RWPE1 (cell line): ENCODE data around the gene STK40.

Source experiments
- CTCF ChIA-PET: fragments of 350-600 bp; sonication (Branson Sonifier 250); formaldehyde crosslinking; extraction: SDS; loops from one replicate; lab custom pipeline; 2021; lab: Yijun Ruan, JAX
- POLR2A ChIA-PET: fragments of 400-600 bp; formaldehyde crosslinking; extraction: SDS; loops from one replicate; lab custom pipeline; 2020; ENCODE audit warnings: antibody characterized with exemption; ENCODE audit not compliant: low non-redundant PET; lab: Yijun Ruan, JAX
- DNase-seq: peaks from one replicate; pipeline ENCODE4 v3.0.0; 2012; ENCODE audit warnings: low spot score
- H3K27ac ChIP-seq: fragments of 450-650 bp; 2 replicates; pipeline ENCODE4 v1.5.1; 2017
- TF ChIP-seq, protein P1 (sequence below): fragments of 450-650 bp; conservative IDR thresholded peaks from 2 replicates; pipeline ENCODE4 v1.5.1; 2017; ENCODE audit warnings: low read depth, mild to moderate bottlenecking

STK40 gene

DNA sequence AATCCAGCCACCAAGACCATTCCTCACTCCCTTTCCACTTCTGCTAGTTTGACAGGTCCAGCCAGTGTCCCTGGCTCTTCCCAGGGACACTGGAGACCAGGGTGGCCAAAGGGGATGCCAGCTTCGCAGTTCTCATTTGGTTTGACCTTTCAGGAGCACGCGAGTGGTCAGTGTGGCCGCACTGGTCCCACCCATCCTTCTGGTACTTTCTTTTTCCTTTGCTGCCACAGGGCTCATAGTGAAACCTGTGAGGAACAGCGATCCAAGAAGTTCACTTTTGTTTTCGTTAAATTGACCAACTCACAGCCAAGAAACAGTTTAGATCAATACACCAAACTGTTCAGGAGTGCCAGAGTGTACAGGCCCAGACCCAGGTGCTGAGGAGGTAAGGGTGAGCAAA lies 47.9 kb downstream of the STK40 start:
- ChIA-PET CTCF (interaction anchor here (1.1 kb wide), 1 partner anchor 32 kb away, joined by 3 read pairs; no protein-coding TSS in a partner anchor), POLR2A (no interaction called here)
- H3K27ac ChIP-seq, result no peak overlapping the region
- TF ChIP-seq, protein P1, sequence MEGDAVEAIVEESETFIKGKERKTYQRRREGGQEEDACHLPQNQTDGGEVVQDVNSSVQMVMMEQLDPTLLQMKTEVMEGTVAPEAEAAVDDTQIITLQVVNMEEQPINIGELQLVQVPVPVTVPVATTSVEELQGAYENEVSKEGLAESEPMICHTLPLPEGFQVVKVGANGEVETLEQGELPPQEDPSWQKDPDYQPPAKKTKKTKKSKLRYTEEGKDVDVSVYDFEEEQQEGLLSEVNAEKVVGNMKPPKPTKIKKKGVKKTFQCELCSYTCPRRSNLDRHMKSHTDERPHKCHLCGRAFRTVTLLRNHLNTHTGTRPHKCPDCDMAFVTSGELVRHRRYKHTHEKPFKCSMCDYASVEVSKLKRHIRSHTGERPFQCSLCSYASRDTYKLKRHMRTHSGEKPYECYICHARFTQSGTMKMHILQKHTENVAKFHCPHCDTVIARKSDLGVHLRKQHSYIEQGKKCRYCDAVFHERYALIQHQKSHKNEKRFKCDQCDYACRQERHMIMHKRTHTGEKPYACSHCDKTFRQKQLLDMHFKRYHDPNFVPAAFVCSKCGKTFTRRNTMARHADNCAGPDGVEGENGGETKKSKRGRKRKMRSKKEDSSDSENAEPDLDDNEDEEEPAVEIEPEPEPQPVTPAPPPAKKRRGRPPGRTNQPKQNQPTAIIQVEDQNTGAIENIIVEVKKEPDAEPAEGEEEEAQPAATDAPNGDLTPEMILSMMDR, result no peak
- no peak for DNase-seq

DNA sequence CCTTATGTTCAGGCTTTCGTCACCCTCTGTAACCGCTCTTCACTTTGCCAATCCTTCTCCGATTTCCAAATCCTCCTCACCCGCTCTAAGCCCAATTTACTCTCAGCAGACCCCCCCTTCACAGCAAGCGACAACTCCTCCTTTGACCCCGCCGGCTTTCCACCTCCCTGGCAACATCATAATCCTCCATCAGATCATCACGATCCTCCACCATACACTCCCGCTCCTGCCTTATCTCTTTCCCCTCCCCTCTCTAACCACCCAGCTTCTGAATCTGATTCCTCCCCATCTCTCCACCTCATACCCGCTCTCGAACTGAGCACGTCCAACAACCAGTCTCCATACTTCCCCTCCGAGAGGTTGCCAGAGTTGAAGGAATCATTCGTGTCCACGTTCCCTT lies 54.8 kb downstream of the STK40 start:
- ChIA-PET CTCF (interaction anchor here (1.4 kb wide), 1 partner anchor 12 kb away, joined by 3 read pairs; no protein-coding TSS in a partner anchor), POLR2A (no interaction called here)
- H3K27ac ChIP-seq, result no peak overlapping the region
- TF ChIP-seq, protein P1, result no peak
- no peak for DNase-seq

DNA sequence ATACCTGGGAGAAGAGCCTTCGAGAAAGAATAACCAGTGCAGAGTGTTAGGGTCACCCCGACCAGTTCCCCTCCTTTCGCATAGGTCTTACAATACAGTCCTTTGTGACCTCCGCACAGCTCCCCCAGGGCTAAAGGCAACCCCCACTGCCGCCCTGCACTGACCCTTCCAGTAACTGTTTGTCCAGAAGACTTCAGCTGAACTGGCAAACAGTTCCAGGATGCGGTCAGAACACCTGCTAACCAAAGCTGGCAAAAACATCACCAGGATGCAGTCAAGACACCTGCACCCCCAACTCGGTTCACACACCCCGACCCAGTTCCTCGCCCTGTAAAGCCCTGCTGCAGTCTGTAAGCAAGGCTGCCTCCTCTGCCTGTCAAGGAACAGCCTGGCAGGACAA lies 55.9 kb downstream of the STK40 start:
- no peak overlapping the region for H3K27ac ChIP-seq
- ChIA-PET POLR2A (no interaction called here), CTCF (interaction anchor here (0.6 kb wide), 2 partner anchors 9 to 12 kb away, joined by 3 read pairs; no protein-coding TSS in a partner anchor)
- no peak for DNase-seq
- TF ChIP-seq, protein P1, result no peak

DNA sequence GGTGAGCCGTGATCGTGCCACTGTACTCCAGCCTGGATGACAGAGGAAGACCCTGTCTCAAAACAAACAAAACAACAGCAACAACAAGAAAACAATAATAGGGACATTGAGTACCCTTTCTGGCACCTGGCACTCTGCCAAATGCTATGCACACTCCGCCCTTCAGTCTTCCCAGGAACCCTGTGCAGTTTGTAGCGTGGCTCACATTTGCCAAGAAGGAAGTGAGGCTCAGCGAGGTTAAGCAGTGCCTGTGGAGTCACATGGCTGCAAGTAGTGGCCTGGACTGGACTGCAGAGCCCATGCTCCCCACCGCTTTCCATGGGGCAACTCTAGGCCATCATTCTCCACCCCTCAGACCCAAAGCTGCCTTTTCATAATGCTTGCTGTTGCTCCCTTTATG lies 57.0 kb downstream of the STK40 start:
- H3K27ac ChIP-seq, result no peak overlapping the region
- TF ChIP-seq, protein P1, result no peak
- POLR2A ChIA-PET, result no interaction called here
- DNase-seq, result no peak
- CTCF ChIA-PET, result no interaction called here

DNA sequence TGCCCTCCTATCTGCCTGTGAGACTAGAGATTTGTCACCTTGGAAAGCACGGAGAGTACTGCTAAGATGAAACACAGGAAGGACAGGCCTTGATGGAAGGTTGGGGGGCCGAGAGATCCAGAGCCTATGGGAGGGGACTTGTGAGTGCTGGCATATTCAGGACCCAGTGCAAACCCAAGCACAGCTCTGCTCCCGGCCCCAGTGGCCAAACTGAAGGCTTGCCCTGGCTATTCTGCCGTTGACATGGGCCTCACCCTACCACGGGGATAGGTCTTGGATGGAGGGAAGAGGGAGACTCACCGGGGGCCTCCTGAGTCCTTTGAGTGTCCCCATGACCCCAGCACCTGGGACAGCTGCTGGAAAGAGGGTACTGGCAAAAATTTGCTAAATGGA lies 57.6 kb downstream of the STK40 start:
- CTCF ChIA-PET, result no interaction called here
- TF ChIP-seq, protein P1, result no peak
- DNase-seq, result no peak
- no peak overlapping the region for H3K27ac ChIP-seq
- POLR2A ChIA-PET, result no interaction called here

DNA sequence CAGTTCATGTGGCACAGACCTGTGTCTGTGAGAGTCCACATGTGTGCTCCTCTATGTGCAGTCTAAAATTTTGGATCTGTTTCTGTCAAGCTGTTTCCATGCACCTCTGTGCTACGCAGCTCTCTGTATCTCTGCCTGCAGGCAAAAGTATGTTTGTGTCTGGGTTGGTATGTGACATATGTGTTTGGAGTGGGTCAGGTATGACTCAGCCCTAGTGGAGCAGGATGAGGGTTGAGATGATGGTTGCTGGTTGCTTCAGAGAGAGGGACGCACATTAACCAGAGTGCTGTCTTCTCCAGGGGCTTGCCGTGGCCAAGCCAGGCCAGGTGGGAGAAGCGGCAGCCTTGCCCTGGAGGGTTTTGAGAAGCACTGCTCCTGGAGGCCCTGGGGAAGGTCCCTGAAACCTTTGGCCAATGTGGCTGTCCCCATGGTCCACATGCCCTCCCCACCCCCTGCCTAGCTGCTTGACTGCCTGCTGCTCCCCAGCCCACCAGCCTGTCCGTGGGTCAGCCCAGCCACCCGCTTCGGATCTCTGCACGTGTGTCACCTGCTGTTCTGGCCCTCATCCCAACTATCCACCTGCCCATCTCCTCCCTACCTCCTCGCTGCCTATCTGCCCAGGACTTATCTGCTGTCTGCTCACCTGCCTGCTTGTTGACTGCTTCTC lies 58.2 kb downstream of the STK40 start:
- H3K27ac ChIP-seq, result no peak overlapping the region
- ChIA-PET POLR2A (interaction anchor here (0.7 kb wide), 1 partner anchor 21 kb away, joined by 4 read pairs; the partner anchor contains the start of gene SH3D21), CTCF (interaction anchor here (1.0 kb wide), 1 partner anchor 15 kb away, joined by 3 read pairs; no protein-coding TSS in a partner anchor)
- TF ChIP-seq, protein P1, result no peak
- peak; percentile 30 for DNase-seq
